Panc1 (cell line): Measurements from ENCODE around the gene SLCO2A1.

Source experiments
- POLR2AphosphoS5 ChIP-seq: IDR thresholded peaks from 2 replicates; pipeline ENCODE4 v1.6.1; 2012; ENCODE audit warnings: mild to moderate bottlenecking, low read depth, low read length, moderate library complexity
- SIN3A ChIP-seq: IDR thresholded peaks from 2 replicates; pipeline ENCODE4 v1.6.1; 2012; ENCODE audit warnings: low read depth, mild to moderate bottlenecking, low read length, moderate library complexity, borderline replicate concordance; ENCODE audit not compliant: insufficient read depth
- TCF7L2 ChIP-seq: IDR thresholded peaks from 2 replicates; pipeline ENCODE4 v1.6.1; 2011; ENCODE audit warnings: mild to moderate bottlenecking, low read depth, low read length, inconsistent platforms
- TF ChIP-seq, protein P1 (sequence below): fragments of 450-650 bp; IDR thresholded peaks from 2 replicates; pipeline ENCODE4 v1.5.1; 2017; ENCODE audit warnings: mild to moderate bottlenecking

DNA sequence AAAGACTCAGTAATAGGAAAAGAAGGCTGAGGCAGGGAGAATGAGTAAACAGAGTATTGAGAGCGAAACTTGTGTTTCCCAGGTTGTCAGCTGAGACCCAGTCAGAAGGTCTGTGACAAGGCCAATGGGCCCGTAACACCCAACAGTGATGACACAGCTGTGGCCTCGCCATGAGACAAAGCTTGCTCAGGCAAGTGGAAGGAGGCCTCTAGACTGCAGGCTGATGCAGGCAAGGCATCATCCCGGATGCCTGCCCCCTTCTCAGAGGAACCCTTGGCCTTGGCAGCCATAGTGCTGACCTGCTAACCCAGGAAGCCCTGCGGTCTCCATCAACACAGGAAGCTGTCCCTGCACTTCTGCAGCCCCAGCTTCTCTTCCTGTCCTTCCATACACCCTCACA, 149.4 kb downstream of the SLCO2A1 start:
- TF ChIP-seq POLR2AphosphoS5, result no peak
- TF ChIP-seq, protein P1, sequence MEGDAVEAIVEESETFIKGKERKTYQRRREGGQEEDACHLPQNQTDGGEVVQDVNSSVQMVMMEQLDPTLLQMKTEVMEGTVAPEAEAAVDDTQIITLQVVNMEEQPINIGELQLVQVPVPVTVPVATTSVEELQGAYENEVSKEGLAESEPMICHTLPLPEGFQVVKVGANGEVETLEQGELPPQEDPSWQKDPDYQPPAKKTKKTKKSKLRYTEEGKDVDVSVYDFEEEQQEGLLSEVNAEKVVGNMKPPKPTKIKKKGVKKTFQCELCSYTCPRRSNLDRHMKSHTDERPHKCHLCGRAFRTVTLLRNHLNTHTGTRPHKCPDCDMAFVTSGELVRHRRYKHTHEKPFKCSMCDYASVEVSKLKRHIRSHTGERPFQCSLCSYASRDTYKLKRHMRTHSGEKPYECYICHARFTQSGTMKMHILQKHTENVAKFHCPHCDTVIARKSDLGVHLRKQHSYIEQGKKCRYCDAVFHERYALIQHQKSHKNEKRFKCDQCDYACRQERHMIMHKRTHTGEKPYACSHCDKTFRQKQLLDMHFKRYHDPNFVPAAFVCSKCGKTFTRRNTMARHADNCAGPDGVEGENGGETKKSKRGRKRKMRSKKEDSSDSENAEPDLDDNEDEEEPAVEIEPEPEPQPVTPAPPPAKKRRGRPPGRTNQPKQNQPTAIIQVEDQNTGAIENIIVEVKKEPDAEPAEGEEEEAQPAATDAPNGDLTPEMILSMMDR, result no peak
- TF ChIP-seq TCF7L2, result no peak
- no peak for TF ChIP-seq SIN3A
